Measurements from ENCODE around the gene RELB. TPM values are rescaled to one million over a fixed set of nuclear protein-coding genes. Genes with fewer than 3 reads are reported as not detected.

RELB gene
- total RNA-seq, 4 donors from 2014 or later = 4.0 to 9.2 (median 6.0) TPM

DNA sequence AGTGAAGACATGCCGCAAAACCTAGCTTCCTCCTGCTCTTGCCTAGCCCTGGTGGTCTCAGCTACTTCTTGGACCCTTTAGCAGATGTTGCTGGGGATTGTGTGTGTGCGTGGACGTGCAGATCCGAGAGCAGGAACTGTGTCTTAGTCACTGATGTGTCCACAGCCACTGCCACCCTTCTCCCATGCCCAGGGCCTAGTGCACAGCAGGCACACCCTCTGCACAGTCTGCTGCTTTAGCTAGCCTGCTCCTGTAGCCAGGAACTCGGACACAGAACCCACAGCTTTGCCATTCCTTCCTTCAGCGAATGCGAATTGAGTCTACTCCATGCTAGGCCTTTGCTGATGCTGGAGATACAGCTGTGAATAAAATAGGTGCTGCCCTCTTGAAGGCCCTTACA, 43.7 kb upstream of the RELB start:
- no peak for ATAC-seq
- Histone ChIP-seq H3K36me3 (peaks cover 0 to 24% of the 10 kb centered on the region in 2 donors), H3K27me3 (no peaks in the 10 kb centered on the region), H3K27ac (no peak overlapping the region), H3K9me3 (no peaks in the 10 kb centered on the region), H3K4me1 (peaks cover 7 to 70% (median 27%) of the 10 kb centered on the region in 3 donors), H3K4me3 (no peak overlapping the region)
- no peak for TF ChIP-seq POLR2A (IDR thresholded peaks at IDR 0.05)
- TF ChIP-seq POLR2AphosphoS5 (IDR thresholded peaks at IDR 0.05) = no peak
- TF ChIP-seq, protein P1, sequence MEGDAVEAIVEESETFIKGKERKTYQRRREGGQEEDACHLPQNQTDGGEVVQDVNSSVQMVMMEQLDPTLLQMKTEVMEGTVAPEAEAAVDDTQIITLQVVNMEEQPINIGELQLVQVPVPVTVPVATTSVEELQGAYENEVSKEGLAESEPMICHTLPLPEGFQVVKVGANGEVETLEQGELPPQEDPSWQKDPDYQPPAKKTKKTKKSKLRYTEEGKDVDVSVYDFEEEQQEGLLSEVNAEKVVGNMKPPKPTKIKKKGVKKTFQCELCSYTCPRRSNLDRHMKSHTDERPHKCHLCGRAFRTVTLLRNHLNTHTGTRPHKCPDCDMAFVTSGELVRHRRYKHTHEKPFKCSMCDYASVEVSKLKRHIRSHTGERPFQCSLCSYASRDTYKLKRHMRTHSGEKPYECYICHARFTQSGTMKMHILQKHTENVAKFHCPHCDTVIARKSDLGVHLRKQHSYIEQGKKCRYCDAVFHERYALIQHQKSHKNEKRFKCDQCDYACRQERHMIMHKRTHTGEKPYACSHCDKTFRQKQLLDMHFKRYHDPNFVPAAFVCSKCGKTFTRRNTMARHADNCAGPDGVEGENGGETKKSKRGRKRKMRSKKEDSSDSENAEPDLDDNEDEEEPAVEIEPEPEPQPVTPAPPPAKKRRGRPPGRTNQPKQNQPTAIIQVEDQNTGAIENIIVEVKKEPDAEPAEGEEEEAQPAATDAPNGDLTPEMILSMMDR (IDR thresholded peaks at IDR 0.05) = no peak
- no peak for TF ChIP-seq EP300 (IDR thresholded peaks at IDR 0.05)
- 63% methylated on average over 3 of the region's 7 CpGs; no CpG with 5 or more reads in 1 of the 2 donors for WGBS, 2 donors (ENCODE audit: low coverage in 1 of 2)

DNA sequence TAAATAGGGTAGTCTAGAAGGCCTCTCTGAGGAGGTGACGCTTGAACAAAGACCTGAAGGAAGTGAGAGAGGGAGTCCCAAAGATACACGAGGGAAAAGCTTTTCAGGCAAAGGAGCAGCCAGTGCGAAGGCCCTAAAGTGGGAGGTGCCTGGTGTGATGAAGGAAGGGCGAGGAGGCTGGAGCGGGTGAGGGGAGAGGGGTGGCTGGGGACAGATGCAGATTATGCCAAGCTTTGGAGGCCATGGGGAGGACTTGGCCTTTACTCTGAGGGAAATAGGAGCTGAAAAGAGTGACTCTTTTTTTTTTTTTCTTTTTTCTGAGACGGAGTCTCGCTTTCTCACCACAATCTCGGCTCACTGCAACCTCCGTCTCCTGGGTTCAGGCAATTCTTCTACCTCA, 43.2 kb upstream of the RELB start:
- H3K27ac ChIP-seq = no peak overlapping the region

DNA sequence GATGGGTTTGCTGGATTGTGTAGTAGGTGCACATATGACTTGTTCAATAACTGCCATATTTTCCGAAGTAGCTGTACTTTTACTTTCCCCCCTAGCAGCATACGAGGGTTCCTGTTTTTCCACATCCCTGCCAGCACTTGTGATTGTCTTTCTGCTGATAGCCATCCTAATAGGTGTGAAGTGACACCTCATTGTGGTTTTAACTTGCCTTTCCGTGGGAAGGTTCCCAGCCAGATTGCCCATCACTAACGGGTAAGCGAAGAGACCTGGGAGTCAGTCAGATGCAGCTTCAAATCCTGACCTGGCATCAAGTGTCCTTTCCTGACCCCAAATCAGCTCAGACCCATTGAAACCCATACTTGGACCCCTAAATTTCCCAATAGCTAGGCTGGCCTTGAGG, 41.6 kb upstream of the RELB start:
- no peak overlapping the region for H3K27ac ChIP-seq

More for the DNA sequence above, 43.2 kb upstream of the RELB start:
- H3K4me3 ChIP-seq = no peak overlapping the region
- H3K9me3 ChIP-seq = no peaks in the 10 kb centered on the region
- H3K27me3 ChIP-seq = no peaks in the 10 kb centered on the region
- no peak for ATAC-seq
- WGBS, 2 donors (ENCODE audit: low coverage in 1 of 2) = 73 to 87% methylated on average over 5 to 9 of the region's 9 CpGs
- TF ChIP-seq POLR2AphosphoS5 (IDR thresholded peaks at IDR 0.05) (no peak), POLR2A (IDR thresholded peaks at IDR 0.05) (no peak), EP300 (IDR thresholded peaks at IDR 0.05) (no peak)
- TF ChIP-seq, protein P1 (IDR thresholded peaks at IDR 0.05) = no peak
- peaks cover 7 to 66% (median 27%) of the 10 kb centered on the region in 3 donors for H3K4me1 ChIP-seq
- H3K36me3 ChIP-seq = peaks cover 0 to 30% of the 10 kb centered on the region in 2 donors

DNA sequence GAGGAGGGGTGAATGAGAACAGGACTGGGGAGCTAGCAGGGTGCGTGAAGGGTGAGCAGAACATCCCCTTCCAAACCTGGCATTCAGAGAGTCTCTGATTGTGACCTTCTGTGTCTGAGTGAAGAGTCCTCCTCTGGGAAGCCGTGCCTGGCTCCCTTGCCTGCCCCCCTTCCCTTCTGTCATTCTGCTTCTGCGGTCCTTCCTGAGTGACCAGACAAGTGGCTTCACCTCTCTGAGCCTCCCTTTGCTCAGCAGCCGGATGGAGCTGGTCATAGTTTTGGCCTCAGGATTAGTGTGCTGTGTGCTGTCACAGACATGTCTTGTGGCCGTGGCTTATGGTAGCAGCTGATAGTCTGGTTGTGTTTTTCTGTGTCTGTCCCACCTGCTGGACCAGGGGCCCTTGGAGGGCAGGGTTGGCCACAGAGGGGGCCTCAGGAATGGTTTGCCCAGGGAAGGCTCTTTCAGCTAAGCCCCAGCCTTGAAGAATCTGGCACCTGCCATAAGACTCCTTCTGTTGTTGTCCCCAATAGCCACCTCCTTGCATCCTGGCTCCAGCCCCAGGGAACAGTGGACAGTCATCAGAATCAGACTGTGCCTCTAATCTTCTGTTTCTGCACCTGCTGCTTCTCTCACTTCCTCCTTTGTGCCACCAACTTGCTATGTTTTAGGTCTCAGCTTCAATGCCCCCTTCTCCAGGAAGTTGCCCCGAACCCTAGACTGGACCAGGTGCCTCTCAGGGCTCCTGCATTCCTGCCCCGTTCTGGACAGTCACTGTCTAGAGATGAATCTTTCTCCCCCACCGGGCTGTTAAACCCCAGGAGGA, 40.1 kb upstream of the RELB start:
- peaks cover 5 to 45% (median 17%) of the 10 kb centered on the region in 3 donors for H3K4me1 ChIP-seq
- no peak for ATAC-seq
- WGBS, 2 donors (ENCODE audit: low coverage in 1 of 2) = 58 to 80% methylated on average over 3 to 5 of the region's 8 CpGs
- TF ChIP-seq POLR2A (IDR thresholded peaks at IDR 0.05) (no peak), EP300 (IDR thresholded peaks at IDR 0.05) (no peak), POLR2AphosphoS5 (IDR thresholded peaks at IDR 0.05) (no peak)
- TF ChIP-seq, protein P1 (IDR thresholded peaks at IDR 0.05) = no peak
- H3K27me3 ChIP-seq = no peaks in the 10 kb centered on the region
- no peak overlapping the region for H3K27ac ChIP-seq
- H3K4me3 ChIP-seq = no peak overlapping the region
- peaks cover 0 to 60% of the 10 kb centered on the region in 2 donors for H3K36me3 ChIP-seq
- H3K9me3 ChIP-seq = no peaks in the 10 kb centered on the region

More for the DNA sequence above, 41.6 kb upstream of the RELB start:
- no peak for ATAC-seq
- Histone ChIP-seq H3K27me3 (no peaks in the 10 kb centered on the region), H3K4me1 (peaks cover 7 to 51% (median 19%) of the 10 kb centered on the region in 3 donors), H3K4me3 (no peak overlapping the region), H3K9me3 (no peaks in the 10 kb centered on the region), H3K36me3 (peaks cover 0 to 46% of the 10 kb centered on the region in 2 donors)
- TF ChIP-seq EP300 (IDR thresholded peaks at IDR 0.05) (no peak), POLR2A (IDR thresholded peaks at IDR 0.05) (no peak), POLR2AphosphoS5 (IDR thresholded peaks at IDR 0.05) (no peak)
- TF ChIP-seq, protein P1 (IDR thresholded peaks at IDR 0.05) = no peak
- WGBS, 2 donors (ENCODE audit: low coverage in 1 of 2) = 55 to 77% methylated on average over 3 to 4 of the region's 5 CpGs

DNA sequence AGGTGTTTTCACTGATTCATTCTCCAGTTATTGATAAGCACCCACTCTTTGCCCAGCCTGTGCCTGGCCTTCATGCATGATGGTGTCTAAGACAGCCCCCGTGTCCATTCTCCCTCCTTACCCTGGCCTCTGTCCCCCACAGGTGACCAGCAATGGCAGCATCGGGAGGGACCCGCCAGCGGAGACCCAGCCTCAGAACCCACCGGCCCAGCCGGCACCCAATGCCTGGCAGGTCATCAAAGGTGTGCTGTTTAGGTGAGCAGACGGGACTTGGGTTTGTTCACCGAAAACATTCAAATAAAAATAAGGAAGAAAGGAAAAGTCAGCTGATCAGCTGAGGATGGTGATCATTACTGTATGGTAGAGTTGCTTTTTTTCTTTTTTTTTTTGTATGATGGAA, 39.4 kb upstream of the RELB start:
- Histone ChIP-seq H3K36me3 (peaks cover 0 to 67% of the 10 kb centered on the region in 2 donors), H3K27ac (no peak overlapping the region), H3K9me3 (no peaks in the 10 kb centered on the region), H3K4me3 (no peak overlapping the region), H3K27me3 (no peaks in the 10 kb centered on the region), H3K4me1 (peaks cover 0 to 38% (median 10%) of the 10 kb centered on the region in 3 donors)
- WGBS, 2 donors (ENCODE audit: low coverage in 1 of 2) = 87 to 94% methylated on average over 4 to 6 of the region's 8 CpGs
- ATAC-seq = no peak
- TF ChIP-seq EP300 (IDR thresholded peaks at IDR 0.05) = no peak
- TF ChIP-seq, protein P1 (IDR thresholded peaks at IDR 0.05) = no peak
- no peak for TF ChIP-seq POLR2A (IDR thresholded peaks at IDR 0.05)
- TF ChIP-seq POLR2AphosphoS5 (IDR thresholded peaks at IDR 0.05) = no peak

Data from gastroesophageal sphincter (tissue), 4 donors.